GM23248 (cell line): ENCODE results near the gene SYNGR1.
"Not testable (repeated sequence)": the region's sequence is repeated elsewhere in the genome, so short reads cannot be mapped to it uniquely, and the experiment has no call there.

ENCODE experiments used
- EZH2 ChIP-seq: fragments of 200-600 bp; sonication (generic); IDR thresholded peaks from 2 replicates; pipeline ENCODE4 v1.6.1; 2018; ENCODE audit warnings: antibody characterized with exemption, mild to moderate bottlenecking; ENCODE audit not compliant: insufficient read depth, poor library complexity, severe bottlenecking
- EZH2phosphoT487 ChIP-seq: fragments of 200-600 bp; sonication (generic); IDR thresholded peaks from 2 replicates; pipeline ENCODE4 v1.6.1; 2018; ENCODE audit warnings: antibody characterized with exemption, moderate library complexity, mild to moderate bottlenecking, low read depth; ENCODE audit not compliant: insufficient read depth

- not testable (repeated sequence) for TF ChIP-seq EZH2, EZH2phosphoT487
Measured at GRCh38 chr22:39411828-39412365, 62.1 kb downstream of the SYNGR1 start.
